ENCODE data around the gene LTBR.
A peak's percentile ranks its signal among the peaks of the same experiment; 100 is the strongest.

LTBR gene

DNA sequence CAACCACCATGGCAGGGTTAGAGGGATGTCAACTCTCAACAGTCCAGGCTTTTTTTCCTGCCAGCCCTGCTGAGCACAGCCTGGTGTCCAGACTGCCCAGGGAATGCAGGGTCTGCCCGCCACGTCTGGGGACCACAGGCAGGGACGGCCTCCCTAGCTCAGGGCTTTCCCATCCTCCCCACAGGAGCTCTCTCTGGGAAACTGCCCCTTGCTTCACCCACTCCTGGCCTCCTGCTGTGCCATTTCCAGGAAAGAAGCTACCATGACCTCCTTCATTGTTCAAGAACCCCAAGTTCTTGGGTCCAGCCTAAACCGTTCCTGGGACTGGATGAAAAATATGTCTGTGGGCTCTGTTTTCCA lies 13.4 kb upstream of the LTBR start:
- TF ChIP-seq FOXP2 (optimal IDR thresholded peaks at IDR 0.05; ENCODE audit: borderline replicate concordance, extremely low read depth, extremely low read length, insufficient read depth): no peak

DNA sequence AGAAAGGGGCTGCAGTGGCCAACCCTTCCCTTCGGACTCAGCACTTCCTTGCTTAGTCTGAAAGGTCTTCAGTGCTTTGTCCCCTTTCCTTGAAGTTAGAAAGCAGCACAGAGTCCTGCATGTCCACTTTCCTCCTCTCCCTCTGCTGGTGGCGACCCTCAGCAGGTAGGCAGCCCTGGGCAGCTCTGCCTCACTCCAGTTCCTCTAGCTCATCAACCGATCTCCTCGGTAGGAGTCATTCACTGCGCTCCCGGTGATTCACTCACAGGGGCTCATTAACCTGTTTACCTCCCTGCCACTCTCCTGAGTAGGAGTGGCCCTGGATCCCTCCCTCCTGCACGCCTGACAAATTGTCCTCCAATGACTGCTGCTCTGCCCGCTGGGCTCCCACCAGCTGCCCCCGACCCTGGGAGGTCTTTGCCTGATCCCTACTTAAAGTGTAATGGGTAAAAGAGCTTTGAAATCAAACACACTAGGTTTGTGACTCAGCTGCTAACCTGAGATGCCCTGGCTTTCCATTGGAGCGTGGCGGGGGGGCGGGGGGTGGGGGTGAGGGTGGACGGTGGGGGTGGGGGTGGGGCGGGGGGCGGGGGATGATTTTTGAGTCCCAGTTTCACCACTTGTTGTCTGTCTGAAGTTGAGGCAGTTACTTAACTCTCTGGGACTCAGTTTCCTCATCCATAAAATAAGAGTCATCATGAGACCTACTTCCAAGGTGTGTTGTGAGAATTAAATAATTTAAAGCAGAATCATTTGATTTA lies 12.8 kb upstream of the LTBR start:
- TF ChIP-seq TAF1 (IDR thresholded peaks at IDR 0.05; ENCODE audit: borderline replicate concordance, insufficient read depth, low read length) (0 out of 2 replicates have a peak, but pooled peaks have one; percentile 28), REST (IDR thresholded peaks at IDR 0.05; ENCODE audit: insufficient read depth in 1 of 2, low read depth in 2 of 2, low read length in 2 of 2) (no peak), POLR2AphosphoS5 (IDR thresholded peaks at IDR 0.05; ENCODE audit: low read depth, low read length) (peak; percentile 30; the same call in 1 of the 2 replicates), FOXP2 (optimal IDR thresholded peaks at IDR 0.05; ENCODE audit: borderline replicate concordance, extremely low read depth, extremely low read length, insufficient read depth) (peak; percentile 82), SIN3A (IDR thresholded peaks at IDR 0.05; ENCODE audit: borderline replicate concordance, insufficient read depth, low read length) (0 out of 2 replicates have a peak, but pooled peaks have one; percentile 17)

DNA sequence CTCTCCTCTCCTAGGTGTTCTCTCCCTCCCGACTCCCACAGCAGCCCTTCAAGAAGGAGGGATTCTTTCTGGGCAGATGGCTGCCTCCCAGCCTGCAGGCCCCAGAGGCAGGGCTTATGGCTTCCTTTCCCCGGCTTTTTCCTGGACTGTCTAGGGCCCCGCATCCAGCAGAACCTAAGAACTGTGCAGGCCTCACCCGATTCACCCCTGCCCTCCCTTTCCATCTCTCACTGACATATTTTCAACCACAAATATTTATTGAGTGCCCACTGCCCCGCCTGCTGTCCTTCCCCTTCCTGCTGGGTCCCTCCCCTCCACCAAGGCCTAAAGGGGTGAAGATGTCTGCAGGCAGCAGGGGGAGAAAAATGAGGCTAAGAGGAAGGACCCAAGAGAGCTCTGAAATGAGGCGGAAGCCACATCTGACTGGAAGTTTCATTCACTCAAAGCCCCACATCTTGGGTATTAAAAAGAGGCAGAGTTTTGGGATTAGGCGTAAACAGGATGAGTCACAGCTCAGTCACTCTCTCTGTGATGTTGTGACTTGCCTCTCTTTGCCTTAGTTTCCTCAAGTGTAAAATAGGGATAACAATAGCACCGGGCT lies 11.5 kb upstream of the LTBR start:
- 0 out of 2 replicates have a peak, but pooled peaks have one; percentile 19 for TF ChIP-seq TAF1 (IDR thresholded peaks at IDR 0.05; ENCODE audit: borderline replicate concordance, insufficient read depth, low read length)
- TF ChIP-seq REST (IDR thresholded peaks at IDR 0.05; ENCODE audit: insufficient read depth in 1 of 2, low read depth in 2 of 2, low read length in 2 of 2): no peak; a peak in 1 of 4 replicates
- peak; percentile 69 for TF ChIP-seq POLR2AphosphoS5 (IDR thresholded peaks at IDR 0.05; ENCODE audit: low read depth, low read length)
- TF ChIP-seq FOXP2 (optimal IDR thresholded peaks at IDR 0.05; ENCODE audit: borderline replicate concordance, extremely low read depth, extremely low read length, insufficient read depth): no peak
- TF ChIP-seq SIN3A (IDR thresholded peaks at IDR 0.05; ENCODE audit: borderline replicate concordance, insufficient read depth, low read length): 0 out of 2 replicates have a peak, but pooled peaks have one; percentile 30

- no peak for TF ChIP-seq SIN3A (IDR thresholded peaks at IDR 0.05; ENCODE audit: borderline replicate concordance, insufficient read depth, low read length)
- no peak for TF ChIP-seq FOXP2 (optimal IDR thresholded peaks at IDR 0.05; ENCODE audit: borderline replicate concordance, extremely low read depth, extremely low read length, insufficient read depth)
- 0 out of 2 replicates have a peak, but pooled peaks have one; percentile 3 for TF ChIP-seq TAF1 (IDR thresholded peaks at IDR 0.05; ENCODE audit: borderline replicate concordance, insufficient read depth, low read length)
Observed at GRCh38 chr12:6373022-6373787, 10.8 kb upstream of the LTBR start.

- TF ChIP-seq POLR2AphosphoS5 (IDR thresholded peaks at IDR 0.05; ENCODE audit: low read depth, low read length) (no peak), REST (IDR thresholded peaks at IDR 0.05; ENCODE audit: insufficient read depth in 1 of 2, low read depth in 2 of 2, low read length in 2 of 2) (no peak), FOXP2 (optimal IDR thresholded peaks at IDR 0.05; ENCODE audit: borderline replicate concordance, extremely low read depth, extremely low read length, insufficient read depth) (no peak), TAF1 (IDR thresholded peaks at IDR 0.05; ENCODE audit: borderline replicate concordance, insufficient read depth, low read length) (no peak), SIN3A (IDR thresholded peaks at IDR 0.05; ENCODE audit: borderline replicate concordance, insufficient read depth, low read length) (no peak)
Observed at GRCh38 chr12:6374028-6374785, 9.8 kb upstream of the LTBR start.

Measured in PFSK-1 (cell line).